HG02973 (cell line): ENCODE results near the gene COG5.
"Not testable (repeated sequence)": the region's sequence is repeated elsewhere in the genome, so short reads cannot be mapped to it uniquely, and the experiment has no call there.

Experiments used
- ATAC-seq: cut with Tn5 transposase; IDR thresholded peaks from one replicate; pipeline ENCODE4 v1.9.1; 2021; ENCODE audit warnings: moderate library complexity; ENCODE audit not compliant: unreplicated experiment

COG5 gene

GRCh38 chr7:107580716-107581383, 17.1 kb upstream of the COG5 start:
- ATAC-seq = no peak

GRCh38 chr7:107579885-107580715, 16.4 kb upstream of the COG5 start, which contains the start of gene BCAP29:
Gene BCAP29 (plus strand): TSS chr7:107580246. CDS start chr7:107580773, 527 bp downstream.
- ATAC-seq = peak; percentile 87

GRCh38 chr7:107579554-107579884, 15.8 kb upstream of the COG5 start:
- ATAC-seq = no peak

GRCh38 chr7:107573537-107573936, 9.8 kb upstream of the COG5 start:
- no peak for ATAC-seq

GRCh38 chr7:107570298-107570697, 6.6 kb upstream of the COG5 start:
- ATAC-seq = no peak

GRCh38 chr7:107564553-107565298, 1.0 kb upstream of the COG5 start:
- ATAC-seq = no peak

- ATAC-seq = peak; percentile 42
These were observed 492 bp downstream of the COG5 start for GRCh38 chr7:107563081-107563774.

GRCh38 chr7:107560898-107561516, 2.7 kb downstream of the COG5 start:
- ATAC-seq = no peak

- no peak for ATAC-seq
These were observed 3.9 kb downstream of the COG5 start for GRCh38 chr7:107559864-107560263.

- ATAC-seq = no peak
These were observed 7.8 kb downstream of the COG5 start for GRCh38 chr7:107555893-107556292.

- no peak for ATAC-seq
These were observed 11.8 kb downstream of the COG5 start for GRCh38 chr7:107551936-107552335.

GRCh38 chr7:107544848-107545591, 18.7 kb downstream of the COG5 start:
- no peak for ATAC-seq

- ATAC-seq = no peak
These were observed 20.3 kb downstream of the COG5 start for GRCh38 chr7:107543338-107543993.

- ATAC-seq = no peak
These were observed 25.7 kb downstream of the COG5 start for GRCh38 chr7:107538001-107538400.

- ATAC-seq = not testable (repeated sequence)
These were observed 26.5 kb downstream of the COG5 start for GRCh38 chr7:107537228-107537627.

GRCh38 chr7:107534139-107534538, 29.6 kb downstream of the COG5 start:
- ATAC-seq = no peak

- ATAC-seq = no peak
These were observed 33.0 kb downstream of the COG5 start for GRCh38 chr7:107530751-107531150.

- ATAC-seq = no peak
These were observed 35.3 kb downstream of the COG5 start for GRCh38 chr7:107528461-107528860.

GRCh38 chr7:107527196-107527595, 36.5 kb downstream of the COG5 start:
- ATAC-seq = no peak
